ENCODE measurements around the gene NPHP4. TPM values are rescaled to one million over a fixed set of nuclear protein-coding genes. Genes with fewer than 3 reads are reported as not detected.

NPHP4 gene
- total RNA-seq, 4 donors from 2014 or later, result 13.7 to 29.3 (median 18.6) TPM

DNA sequence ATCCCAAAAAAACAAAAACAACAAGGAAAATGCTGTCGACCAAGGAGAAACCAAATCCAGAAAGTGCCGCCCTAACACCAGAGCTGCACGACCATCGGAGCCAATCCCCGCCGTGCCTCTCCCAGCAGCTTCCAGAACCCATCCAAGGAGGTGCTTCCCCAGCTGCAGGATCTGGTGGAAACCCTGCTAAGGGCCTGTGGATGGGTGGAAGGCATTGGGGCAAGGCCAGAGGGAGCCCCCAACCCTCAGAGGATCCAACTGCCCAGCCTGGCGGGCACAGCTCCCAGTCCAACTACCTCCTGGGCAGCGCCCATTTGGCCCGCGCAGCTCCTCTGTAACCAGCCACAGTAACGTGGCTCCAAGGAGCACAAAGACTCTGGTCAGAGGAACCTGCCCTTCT is 81.6 kb downstream of the NPHP4 start:
- ATAC-seq (ENCODE audit: low FRiP score) (no peak), DNase-seq (ENCODE audit: low spot score) (no peak)
- TF ChIP-seq, protein P1, sequence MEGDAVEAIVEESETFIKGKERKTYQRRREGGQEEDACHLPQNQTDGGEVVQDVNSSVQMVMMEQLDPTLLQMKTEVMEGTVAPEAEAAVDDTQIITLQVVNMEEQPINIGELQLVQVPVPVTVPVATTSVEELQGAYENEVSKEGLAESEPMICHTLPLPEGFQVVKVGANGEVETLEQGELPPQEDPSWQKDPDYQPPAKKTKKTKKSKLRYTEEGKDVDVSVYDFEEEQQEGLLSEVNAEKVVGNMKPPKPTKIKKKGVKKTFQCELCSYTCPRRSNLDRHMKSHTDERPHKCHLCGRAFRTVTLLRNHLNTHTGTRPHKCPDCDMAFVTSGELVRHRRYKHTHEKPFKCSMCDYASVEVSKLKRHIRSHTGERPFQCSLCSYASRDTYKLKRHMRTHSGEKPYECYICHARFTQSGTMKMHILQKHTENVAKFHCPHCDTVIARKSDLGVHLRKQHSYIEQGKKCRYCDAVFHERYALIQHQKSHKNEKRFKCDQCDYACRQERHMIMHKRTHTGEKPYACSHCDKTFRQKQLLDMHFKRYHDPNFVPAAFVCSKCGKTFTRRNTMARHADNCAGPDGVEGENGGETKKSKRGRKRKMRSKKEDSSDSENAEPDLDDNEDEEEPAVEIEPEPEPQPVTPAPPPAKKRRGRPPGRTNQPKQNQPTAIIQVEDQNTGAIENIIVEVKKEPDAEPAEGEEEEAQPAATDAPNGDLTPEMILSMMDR (IDR thresholded peaks at IDR 0.05), result no peak

GRCh38 chr1:5910276-5910620 is 82.0 kb downstream of the NPHP4 start:
- no peak for DNase-seq (ENCODE audit: low spot score)
- TF ChIP-seq, protein P1 (IDR thresholded peaks at IDR 0.05), result no peak

DNA sequence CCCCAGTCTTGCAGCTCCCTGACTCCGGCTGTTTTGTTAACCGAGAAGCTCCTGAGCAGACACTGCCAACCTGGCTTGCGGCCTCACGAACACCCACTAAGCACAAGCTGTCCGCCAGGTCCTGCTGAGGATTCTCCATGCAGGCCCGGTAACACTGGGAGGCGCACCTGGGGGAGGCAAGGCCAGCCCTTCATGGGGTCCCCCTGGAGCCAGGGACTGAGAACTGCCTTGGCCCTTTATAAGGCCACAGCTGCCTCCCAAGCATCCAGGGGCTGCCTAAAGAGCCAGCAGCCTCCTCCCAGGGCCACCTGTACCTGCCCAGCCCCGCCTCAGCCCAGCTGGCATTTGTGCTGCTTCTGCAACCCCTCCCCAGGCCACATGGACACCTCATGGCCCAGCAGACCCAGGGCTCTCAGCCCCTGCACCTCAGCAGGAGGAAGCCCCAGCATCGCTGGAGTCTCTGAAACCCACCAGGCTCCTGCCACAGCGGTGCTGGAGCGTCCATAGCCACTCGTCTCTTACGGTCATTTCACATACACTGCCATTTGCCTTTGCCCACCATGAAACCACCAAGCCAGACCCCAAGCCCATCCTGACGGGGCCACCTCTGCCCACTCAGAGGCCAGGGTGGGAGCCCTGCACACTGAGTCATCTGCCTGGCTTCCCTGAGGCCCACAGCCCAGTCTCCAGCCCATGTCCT is 82.5 kb downstream of the NPHP4 start:
- DNase-seq (ENCODE audit: low spot score), result no peak

More at GRCh38 chr1:5910276-5910620, 82.0 kb downstream of the NPHP4 start:
- no peak for ATAC-seq (ENCODE audit: low FRiP score)

DNA sequence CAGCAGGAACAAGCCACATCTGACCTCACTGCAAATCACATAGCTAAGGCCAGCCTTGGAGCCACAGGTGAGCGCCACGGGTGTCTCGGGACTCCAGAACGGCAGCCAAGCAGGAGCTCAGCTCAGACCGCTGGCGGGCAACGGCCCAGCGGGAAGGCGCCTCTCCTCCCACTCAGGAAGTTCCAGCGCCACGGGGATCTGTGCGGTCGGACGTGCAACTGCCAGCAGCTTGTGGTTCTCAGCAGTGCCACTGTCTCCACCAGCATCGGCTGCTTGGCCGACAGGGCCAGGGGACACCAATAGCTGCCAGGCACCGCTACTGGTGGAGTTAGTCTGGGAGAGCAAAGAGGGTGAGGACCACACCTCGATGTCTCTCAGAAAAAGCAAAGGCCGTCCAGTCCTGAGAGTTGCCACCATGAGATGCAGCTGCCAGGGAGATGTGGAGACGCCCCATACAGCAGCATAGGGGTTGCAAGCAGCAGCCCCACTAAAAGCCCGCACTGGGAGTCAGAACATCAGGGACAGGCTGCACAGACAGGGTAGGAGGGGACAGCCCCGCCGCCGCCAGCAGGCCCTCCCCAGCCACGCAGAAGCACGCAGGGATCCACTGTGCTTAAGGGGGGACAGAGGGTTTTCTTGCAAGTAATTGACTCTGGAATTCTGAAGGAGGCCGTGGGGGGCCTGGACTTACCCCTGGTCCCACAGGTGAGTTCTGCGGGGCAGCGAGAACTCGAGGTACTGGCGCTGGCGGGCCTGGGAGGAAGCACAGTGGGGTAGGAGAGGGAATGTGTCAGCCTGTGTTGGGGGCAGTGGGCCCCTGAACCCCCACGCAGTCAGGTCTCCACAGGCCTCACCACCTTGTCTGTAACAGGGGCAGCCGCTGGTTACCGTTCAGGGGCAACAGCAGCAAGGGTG is 83.5 kb downstream of the NPHP4 start:
- DNase-seq (ENCODE audit: low spot score) (no peak), ATAC-seq (ENCODE audit: low FRiP score) (no peak)
- TF ChIP-seq, protein P1 (IDR thresholded peaks at IDR 0.05), result no peak

More for the DNA sequence above, 82.5 kb downstream of the NPHP4 start:
- TF ChIP-seq, protein P1 (IDR thresholded peaks at IDR 0.05), result no peak
- ATAC-seq (ENCODE audit: low FRiP score), result no peak

DNA sequence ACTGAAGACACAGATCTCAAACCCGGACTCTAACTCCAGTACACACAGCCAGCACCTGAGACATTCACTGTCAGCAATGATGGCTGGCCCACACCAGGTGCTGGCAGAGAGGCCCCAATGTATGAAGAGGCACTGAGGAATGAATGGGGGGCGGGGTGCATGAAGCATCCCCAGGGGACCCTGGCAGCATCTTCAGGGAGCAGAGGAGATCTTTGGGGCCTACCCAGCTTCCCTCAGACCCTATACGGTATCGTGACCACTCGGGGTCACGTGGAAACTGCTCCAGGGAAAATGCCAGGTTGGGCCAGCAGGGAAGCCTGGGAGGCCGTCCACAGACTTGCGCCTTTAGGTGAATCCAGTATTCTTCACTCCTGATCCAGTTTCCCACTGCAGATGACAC is 84.3 kb downstream of the NPHP4 start:
- TF ChIP-seq, protein P1 (IDR thresholded peaks at IDR 0.05), result no peak
- DNase-seq (ENCODE audit: low spot score), result no peak
- no peak for ATAC-seq (ENCODE audit: low FRiP score)

GRCh38 chr1:5907386-5907785 is 84.8 kb downstream of the NPHP4 start:
- ATAC-seq (ENCODE audit: low FRiP score) (no peak), DNase-seq (ENCODE audit: low spot score) (no peak)
- TF ChIP-seq, protein P1 (IDR thresholded peaks at IDR 0.05), result no peak

Data from omental fat pad (tissue), 4 donors.